Measurements from ENCODE around the gene PSMD6. TPM values are rescaled to one million over a fixed set of nuclear protein-coding genes. Genes with fewer than 3 reads are reported as not detected.

The PSMD6 gene
- total RNA-seq, 4 donors from 2014 or later: 73.1 to 97.4 (median 79.5) TPM

DNA sequence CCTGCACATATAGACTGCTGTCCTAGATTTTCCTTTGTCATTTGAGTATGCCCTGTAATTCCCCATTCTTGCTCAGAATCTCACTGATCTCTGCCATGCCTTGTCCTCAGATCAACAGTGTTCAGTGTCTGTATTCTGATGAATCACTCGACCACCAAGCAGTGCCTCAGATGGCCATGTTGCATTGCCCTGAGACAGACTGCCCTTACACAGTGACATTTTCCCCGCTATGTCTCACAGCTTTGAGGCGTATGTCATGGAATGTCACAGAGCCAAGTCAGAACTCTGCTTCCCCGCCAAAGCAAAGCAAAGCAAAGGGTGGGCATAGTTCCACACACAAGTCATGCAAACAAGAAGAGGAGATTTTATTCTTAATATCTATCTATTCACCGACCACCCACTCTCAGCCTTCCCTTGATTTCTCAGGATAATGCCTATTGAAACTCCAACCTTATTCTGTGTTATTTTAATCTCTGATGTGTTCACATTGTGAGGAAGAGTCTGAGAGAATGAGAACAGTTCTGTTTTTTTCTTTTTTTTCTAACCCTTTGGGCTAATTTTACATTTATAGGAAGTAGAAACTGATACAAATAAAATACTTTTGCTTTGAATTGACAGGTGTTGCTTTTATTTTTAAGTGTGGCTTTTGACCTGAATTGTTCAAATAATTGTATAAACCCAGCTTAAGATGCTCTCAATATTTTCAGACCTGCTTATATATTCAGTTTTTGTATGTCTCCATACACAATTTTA is 16.9 kb upstream of the PSMD6 start:
- 45 to 67% methylated on average over 3 to 5 of the region's 5 CpGs for WGBS, 2 donors (ENCODE audit: low coverage in 1 of 2)

GRCh38 chr3:64039332-64039731 is 16.0 kb upstream of the PSMD6 start:
- Histone ChIP-seq H3K9me3 (peaks cover 0 to under 1% (median 0%) of the 10 kb centered on the region in 3 donors), H3K36me3 (no peaks in the 10 kb centered on the region), H3K4me3 (no peak overlapping the region), H3K27me3 (no peaks in the 10 kb centered on the region), H3K27ac (peak overlapping the region in 1 of 4 donors; percentile 5), H3K4me1 (no peaks in the 10 kb centered on the region)
- TF ChIP-seq, protein P1, sequence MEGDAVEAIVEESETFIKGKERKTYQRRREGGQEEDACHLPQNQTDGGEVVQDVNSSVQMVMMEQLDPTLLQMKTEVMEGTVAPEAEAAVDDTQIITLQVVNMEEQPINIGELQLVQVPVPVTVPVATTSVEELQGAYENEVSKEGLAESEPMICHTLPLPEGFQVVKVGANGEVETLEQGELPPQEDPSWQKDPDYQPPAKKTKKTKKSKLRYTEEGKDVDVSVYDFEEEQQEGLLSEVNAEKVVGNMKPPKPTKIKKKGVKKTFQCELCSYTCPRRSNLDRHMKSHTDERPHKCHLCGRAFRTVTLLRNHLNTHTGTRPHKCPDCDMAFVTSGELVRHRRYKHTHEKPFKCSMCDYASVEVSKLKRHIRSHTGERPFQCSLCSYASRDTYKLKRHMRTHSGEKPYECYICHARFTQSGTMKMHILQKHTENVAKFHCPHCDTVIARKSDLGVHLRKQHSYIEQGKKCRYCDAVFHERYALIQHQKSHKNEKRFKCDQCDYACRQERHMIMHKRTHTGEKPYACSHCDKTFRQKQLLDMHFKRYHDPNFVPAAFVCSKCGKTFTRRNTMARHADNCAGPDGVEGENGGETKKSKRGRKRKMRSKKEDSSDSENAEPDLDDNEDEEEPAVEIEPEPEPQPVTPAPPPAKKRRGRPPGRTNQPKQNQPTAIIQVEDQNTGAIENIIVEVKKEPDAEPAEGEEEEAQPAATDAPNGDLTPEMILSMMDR (IDR thresholded peaks at IDR 0.05): no peak
- TF ChIP-seq POLR2A (IDR thresholded peaks at IDR 0.05) (no peak), EP300 (IDR thresholded peaks at IDR 0.05) (no peak), POLR2AphosphoS5 (IDR thresholded peaks at IDR 0.05) (no peak)
- ATAC-seq: no peak
- WGBS, 2 donors (ENCODE audit: low coverage in 1 of 2): 50 to 61% methylated on average over 3 to 4 of the region's 4 CpGs

More for the DNA sequence above, 16.9 kb upstream of the PSMD6 start:
- no peaks in the 10 kb centered on the region for H3K4me1 ChIP-seq
- no peaks in the 10 kb centered on the region for H3K36me3 ChIP-seq
- H3K27me3 ChIP-seq: no peaks in the 10 kb centered on the region
- ATAC-seq: no peak
- no peak overlapping the region for H3K4me3 ChIP-seq
- H3K9me3 ChIP-seq: no peaks in the 10 kb centered on the region
- peak overlapping the region in 1 of 4 donors; percentile 5 for H3K27ac ChIP-seq
- TF ChIP-seq POLR2A (IDR thresholded peaks at IDR 0.05) (no peak), EP300 (IDR thresholded peaks at IDR 0.05) (no peak), POLR2AphosphoS5 (IDR thresholded peaks at IDR 0.05) (no peak)
- TF ChIP-seq, protein P1 (IDR thresholded peaks at IDR 0.05): no peak

DNA sequence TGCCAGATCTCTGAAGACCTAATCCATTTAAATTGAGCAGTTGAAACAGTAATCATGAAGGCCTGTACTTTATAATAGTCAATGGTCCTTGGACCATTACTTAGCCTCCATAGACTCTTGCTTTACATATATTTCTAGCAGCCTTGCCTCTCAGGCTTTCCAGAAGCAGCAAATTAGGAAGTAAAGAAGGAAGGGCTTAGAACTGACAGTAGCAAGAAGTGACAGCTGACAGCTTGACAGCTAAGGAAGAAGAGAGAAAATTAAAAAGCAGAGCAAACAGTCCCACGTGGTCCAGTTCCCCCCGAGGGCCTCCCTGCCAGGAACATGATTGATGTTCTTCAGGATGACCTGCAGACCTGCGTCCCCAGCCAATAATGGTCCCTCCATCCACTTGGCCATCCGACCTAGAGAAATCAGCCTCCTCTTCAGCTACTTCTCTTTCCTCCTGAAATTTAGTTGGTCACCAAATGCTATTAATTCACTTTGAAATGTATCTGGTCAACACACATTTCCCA is 15.0 kb upstream of the PSMD6 start:
- peaks cover 0 to 9% (median 0%) of the 10 kb centered on the region in 3 donors for H3K9me3 ChIP-seq
- no peak for TF ChIP-seq POLR2AphosphoS5 (IDR thresholded peaks at IDR 0.05)
- no peak for TF ChIP-seq EP300 (IDR thresholded peaks at IDR 0.05)
- TF ChIP-seq, protein P1 (IDR thresholded peaks at IDR 0.05): no peak
- TF ChIP-seq POLR2A (IDR thresholded peaks at IDR 0.05): no peak
- WGBS, 2 donors (ENCODE audit: low coverage in 1 of 2): 56 to 61% methylated on average over 4 of the region's 4 CpGs

DNA sequence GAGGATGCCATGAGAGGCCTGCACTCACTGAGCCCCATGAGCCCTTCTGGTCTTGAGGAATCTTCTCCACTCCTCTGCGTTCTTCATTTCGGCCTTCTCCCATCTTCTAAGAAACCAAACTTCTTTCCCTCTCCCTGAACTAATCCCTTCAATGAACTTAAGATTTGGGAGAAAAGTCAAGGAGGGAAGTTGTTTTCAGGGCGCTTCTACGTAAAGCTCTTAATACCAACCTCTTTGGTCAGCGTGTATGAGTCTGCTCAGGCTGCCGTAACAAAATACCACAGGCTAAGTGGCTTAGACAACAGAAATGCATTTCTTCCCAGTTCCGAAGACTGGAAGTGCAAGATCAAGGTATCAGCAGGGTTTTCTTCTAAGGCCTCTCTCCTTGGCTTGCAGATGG is 13.8 kb upstream of the PSMD6 start:
- no peaks in the 10 kb centered on the region for H3K36me3 ChIP-seq
- no peaks in the 10 kb centered on the region for H3K27me3 ChIP-seq
- TF ChIP-seq POLR2A (IDR thresholded peaks at IDR 0.05): no peak
- TF ChIP-seq, protein P1 (IDR thresholded peaks at IDR 0.05): no peak
- no peak for TF ChIP-seq EP300 (IDR thresholded peaks at IDR 0.05)
- no peak for TF ChIP-seq POLR2AphosphoS5 (IDR thresholded peaks at IDR 0.05)
- no peak overlapping the region for H3K4me3 ChIP-seq
- ATAC-seq: no peak
- 95 to 100% methylated on average over 3 to 7 of the region's 7 CpGs for WGBS, 2 donors (ENCODE audit: low coverage in 1 of 2)
- H3K27ac ChIP-seq: no peak overlapping the region
- H3K9me3 ChIP-seq: peaks cover 0 to 9% (median 0%) of the 10 kb centered on the region in 3 donors
- peaks cover 0 to 7% (median 0%) of the 10 kb centered on the region in 3 donors for H3K4me1 ChIP-seq

More for the DNA sequence above, 15.0 kb upstream of the PSMD6 start:
- no peak for ATAC-seq
- H3K4me1 ChIP-seq: no peaks in the 10 kb centered on the region
- no peaks in the 10 kb centered on the region for H3K27me3 ChIP-seq
- H3K27ac ChIP-seq: no peak overlapping the region
- no peak overlapping the region for H3K4me3 ChIP-seq
- H3K36me3 ChIP-seq: no peaks in the 10 kb centered on the region

DNA sequence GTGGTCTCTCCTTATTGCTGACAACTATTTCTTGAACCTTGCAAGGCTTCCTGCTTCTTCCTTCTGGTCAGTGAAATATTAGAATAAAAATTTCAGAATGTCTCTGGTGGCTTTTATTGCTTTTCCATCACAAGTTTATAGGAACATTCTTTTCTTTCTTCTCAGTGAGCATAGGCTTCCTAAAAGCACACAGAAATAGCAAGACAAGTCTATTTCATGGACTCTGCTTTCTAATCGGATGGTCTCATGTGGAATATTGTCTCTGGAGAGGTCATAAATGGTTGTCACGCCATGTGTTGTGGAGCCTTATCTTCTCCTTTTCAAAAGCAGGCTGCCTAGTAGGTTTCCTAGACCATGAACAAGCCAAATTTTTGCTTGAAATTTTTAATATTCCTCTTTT is 9.8 kb upstream of the PSMD6 start:
- Histone ChIP-seq H3K27me3 (no peaks in the 10 kb centered on the region), H3K4me3 (no peak overlapping the region), H3K4me1 (peaks cover 0 to 26% (median 2%) of the 10 kb centered on the region in 3 donors), H3K9me3 (peaks cover 0 to 9% (median 0%) of the 10 kb centered on the region in 3 donors), H3K27ac (no peak overlapping the region), H3K36me3 (no peaks in the 10 kb centered on the region)
- TF ChIP-seq POLR2A (IDR thresholded peaks at IDR 0.05): no peak
- TF ChIP-seq, protein P1 (IDR thresholded peaks at IDR 0.05): no peak
- WGBS, 2 donors (ENCODE audit: low coverage in 1 of 2): 85 to 94% methylated on average over 2 of the region's 2 CpGs
- no peak for ATAC-seq
